HG02884 (cell line): ENCODE data around the gene RASA3.

Experiments used
- ATAC-seq: cut with Tn5 transposase; IDR thresholded peaks from one replicate; pipeline ENCODE4 v1.9.1; 2021; ENCODE audit warnings: mild to moderate bottlenecking, moderate library complexity; ENCODE audit not compliant: unreplicated experiment

The RASA3 gene

GRCh38 chr13:114058051-114058867 lies 74.2 kb downstream of the RASA3 start:
- ATAC-seq: no peak

- ATAC-seq: no peak
These were observed 75.0 kb downstream of the RASA3 start for GRCh38 chr13:114057166-114058050.

DNA sequence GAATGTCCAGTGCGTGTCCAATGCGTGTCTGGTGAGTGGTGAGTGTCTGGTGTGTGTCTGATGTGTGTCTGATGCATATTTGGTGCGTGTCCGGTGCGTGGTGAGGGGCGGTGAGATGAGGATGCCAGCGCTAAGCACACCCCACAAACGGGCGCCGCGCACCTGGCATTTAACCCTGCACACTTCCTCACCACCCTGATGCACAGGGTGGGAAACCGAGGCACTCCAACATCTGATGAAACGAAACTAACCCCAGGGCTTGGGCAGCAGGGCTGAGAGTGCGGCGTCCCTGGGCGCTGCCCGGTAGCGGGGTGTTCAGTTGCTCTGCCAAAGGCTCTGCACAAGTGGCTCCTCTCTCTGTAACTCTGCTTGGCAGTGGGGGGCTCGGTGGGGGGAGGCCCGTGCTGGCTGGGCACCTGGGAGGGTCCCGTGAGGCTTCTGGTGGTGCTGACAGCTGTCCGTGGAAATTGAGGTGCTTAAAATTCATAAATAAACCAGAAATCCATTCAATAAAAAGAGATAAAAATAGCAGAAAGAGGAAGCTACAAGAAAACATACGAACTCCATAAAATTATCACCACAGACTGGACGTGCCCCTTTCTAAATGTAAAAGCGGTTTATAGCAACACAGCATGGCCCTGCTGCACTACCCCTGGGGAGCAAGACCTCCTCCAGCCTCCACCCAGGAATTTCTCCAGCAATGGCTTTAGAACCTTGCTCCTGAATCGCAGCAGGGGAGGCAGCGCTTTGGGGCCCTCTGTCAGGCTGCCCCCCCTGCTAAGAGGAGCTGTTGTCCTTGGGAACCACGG lies 76.0 kb downstream of the RASA3 start:
- ATAC-seq: no peak

DNA sequence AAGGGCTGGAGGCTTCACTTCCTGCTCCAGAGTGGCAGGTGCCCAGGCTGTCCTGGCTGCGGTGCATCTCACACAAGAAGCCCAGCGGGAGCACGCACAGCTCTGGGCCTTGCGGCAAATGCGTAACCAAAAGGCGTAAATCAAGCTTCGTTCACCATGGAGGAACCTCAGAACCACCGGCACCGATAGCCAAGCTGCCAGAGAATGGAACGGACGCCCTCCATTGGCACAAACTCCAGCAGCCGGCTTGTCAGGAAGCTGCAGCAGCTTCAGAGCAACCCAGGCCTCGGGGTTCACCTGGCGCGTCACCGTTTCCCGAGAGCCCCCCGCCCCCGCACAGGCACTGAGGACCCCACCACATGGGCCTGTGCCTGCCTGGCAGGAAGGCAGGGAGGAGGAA lies 76.7 kb downstream of the RASA3 start:
- ATAC-seq: no peak

- ATAC-seq: no peak
These were observed 77.5 kb downstream of the RASA3 start for GRCh38 chr13:114054830-114055439.

GRCh38 chr13:114054264-114054663 lies 78.2 kb downstream of the RASA3 start:
- ATAC-seq: no peak

DNA sequence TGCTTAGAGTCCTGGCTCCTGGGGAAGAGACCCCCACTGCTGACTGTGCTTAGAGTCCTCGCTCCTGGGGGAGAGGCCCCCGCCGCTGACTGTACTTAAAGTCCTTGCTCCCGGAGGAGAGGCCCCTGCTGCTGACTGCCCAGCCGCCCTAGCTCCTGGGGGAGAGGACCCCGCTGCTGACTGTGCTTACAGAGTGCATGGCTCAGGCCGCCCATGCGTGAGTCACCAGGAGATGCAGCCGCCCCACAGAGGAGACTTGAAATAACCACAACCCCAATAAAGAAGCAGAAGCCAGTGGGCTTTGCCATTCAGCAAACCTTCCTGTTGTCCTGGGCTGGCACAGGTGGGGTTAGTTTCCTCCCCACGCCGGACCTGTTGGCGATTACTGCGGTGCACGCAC lies 79.4 kb downstream of the RASA3 start:
- ATAC-seq: no peak

DNA sequence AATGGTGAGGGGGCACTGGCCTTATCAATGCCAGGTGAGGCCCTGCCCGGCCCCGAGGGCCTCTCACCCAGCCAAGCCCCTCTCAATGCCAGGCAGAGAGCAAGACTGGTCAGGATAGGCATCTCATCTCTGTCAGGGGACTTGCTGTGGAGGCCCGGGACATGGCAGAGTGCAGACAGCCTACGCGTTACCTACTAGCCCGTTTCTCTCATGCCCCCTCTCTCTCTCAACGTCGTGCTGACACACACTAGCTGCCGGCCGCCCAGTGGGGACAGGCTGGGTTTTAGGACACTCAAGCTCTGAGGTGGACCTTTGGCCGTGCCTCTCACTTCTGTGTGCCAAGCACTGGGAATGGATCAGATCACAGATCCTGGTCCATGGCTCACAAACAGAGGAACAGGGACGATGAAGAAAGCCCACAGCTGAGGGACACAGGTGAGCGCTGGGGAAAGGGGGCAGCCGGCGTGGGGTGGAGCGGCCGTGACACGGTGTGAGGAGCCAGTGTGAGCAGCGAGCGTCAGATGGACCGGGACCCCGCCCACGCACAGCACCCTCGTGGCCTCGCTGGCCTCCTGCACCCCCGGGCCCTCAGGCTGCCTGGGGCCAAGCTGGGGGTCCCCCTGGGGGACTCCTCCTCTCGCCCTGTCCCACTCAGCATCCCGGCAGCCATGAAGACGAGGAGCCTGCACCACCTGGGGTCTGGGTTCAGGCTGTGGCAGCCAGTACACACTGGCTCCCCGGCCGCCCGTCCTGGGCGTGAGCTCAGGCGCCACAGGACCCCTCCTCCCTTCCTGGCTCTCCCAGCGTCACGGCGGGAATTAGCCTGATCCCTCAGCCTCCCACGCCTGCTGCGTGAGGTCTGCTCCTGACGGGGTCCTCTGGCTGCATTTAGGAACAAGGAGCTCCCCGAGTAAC lies 81.6 kb downstream of the RASA3 start:
- no peak for ATAC-seq

DNA sequence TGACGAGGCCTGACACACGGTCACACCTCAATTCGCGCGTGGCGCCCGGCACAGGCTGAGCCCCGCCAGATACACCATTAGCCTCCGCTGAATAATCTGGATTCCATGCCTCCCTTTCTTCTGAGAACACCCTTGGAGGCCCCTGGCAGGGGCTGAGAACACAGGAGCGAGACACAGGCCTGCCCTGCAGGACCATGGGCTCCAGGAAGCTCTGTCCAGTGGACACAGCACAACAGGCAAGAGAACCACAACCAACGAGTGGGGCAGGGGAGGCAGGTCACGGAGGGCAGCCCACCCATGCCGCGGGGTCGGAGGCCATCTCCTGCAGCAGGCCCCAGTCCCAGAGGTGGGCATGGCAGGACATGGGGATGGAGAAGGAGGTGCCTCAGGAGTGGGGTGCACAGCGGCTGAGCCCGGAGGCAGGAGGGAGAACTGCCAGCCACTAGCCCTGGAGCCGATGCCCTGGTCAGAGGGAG lies 82.8 kb downstream of the RASA3 start:
- ATAC-seq: no peak

GRCh38 chr13:114049026-114049425 lies 83.4 kb downstream of the RASA3 start:
- no peak for ATAC-seq

- ATAC-seq: no peak
These were observed 84.0 kb downstream of the RASA3 start for GRCh38 chr13:114048443-114048842.

DNA sequence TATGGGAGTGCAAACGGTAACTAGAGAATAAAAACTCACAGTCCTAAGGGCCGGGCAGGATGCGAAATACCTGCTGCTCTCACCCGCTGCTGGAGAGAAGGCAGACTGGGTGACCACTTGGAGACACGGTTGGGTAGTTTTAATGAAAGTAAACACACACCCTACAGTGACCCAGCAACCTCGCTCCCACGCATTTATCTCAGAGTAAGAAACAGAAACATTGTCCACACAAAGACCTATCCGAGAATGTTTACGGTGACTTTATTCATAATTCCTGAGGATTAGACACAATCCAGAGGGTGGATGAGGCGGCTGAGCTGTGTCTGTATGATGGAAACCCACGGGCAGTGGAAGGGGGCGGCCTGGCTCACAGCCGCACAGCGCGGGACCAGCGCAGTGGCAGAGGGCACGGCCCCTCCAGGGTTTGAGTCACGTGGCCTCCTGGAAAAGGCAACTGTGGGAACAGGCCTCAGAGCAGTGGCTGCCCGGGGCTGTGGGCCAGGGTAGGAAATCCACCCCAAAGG lies 85.0 kb downstream of the RASA3 start:
- ATAC-seq: peak; percentile 62

DNA sequence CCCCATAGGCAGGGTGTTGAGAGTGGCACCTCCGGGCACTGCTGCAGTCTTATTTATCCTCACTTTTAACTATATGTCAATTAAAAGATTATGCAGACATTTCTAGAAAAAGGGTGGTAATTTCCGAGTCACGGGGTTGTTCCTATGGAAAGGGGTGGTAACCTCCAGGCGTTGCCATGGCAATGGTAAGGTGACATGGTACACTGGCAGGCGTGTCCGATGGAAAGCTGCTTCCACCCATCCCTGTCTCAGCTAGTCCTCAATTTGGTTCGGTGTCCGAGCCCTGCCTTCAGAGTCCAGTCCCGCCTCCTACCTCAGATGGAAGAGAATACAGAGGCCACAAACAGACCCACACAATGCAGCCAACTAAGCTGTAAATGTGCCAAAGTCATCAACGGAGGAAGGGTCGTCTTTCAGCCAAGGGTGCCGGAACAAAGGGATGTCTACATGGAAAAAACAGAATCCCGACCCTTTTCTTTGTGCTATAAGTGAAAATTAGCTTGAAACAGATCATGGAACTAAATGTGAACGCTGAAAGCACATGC lies 85.9 kb downstream of the RASA3 start:
- no peak for ATAC-seq

GRCh38 chr13:114045113-114045735 lies 87.2 kb downstream of the RASA3 start:
- ATAC-seq: no peak

DNA sequence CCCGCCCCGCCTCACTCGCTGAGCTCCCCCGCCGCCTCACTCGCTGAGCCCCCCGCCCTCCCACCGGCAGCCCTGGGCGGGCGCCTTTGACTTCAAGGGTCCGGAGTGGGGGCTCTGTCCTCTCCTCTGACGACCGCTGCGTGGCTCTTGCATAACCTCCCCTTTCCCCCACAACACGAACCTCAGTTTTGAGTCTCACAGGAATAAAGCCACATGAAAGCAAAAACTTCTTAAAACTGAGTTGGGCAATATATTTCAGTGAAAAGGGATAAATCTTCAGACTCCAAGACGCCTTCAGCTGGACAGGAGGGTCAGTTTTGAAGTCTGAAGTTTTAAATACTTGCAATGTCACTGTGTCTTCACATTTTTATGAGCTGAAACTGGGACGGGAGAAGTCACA lies 87.9 kb downstream of the RASA3 start:
- no peak for ATAC-seq

GRCh38 chr13:114043421-114044053 lies 88.9 kb downstream of the RASA3 start:
- ATAC-seq: no peak

GRCh38 chr13:114042066-114042815 lies 90.2 kb downstream of the RASA3 start:
- ATAC-seq: no peak
